GM23338 (cell line): ENCODE results near the gene OTOGL. TPM values are rescaled to one million over a fixed set of nuclear protein-coding genes. Genes with fewer than 3 reads are reported as not detected.
"Not testable (repeated sequence)": the region's sequence is repeated elsewhere in the genome, so short reads cannot be mapped to it uniquely, and the experiment has no call there.

Experiments used
- ATAC-seq: fragments of 200-7000 bp; cut with Tn5 transposase; 3 replicates; pipeline ENCODE4 v1.9.1; 2020
- DNase-seq: peaks from one replicate; pipeline ENCODE4 v3.0.0-alpha.2; 2015; ENCODE audit warnings: low spot score
- H2AFZ ChIP-seq: fragments of 200-600 bp; sonication (generic); 2 replicates; pipeline ENCODE4 v1.8.0; 2016; ENCODE audit warnings: antibody characterized with exemption, mild to moderate bottlenecking, moderate library complexity
- H3F3A ChIP-seq: fragments of 200-600 bp; sonication (generic); replicated peaks from 2 replicates; pipeline ENCODE4 v1.8.0; 2017; ENCODE audit warnings: antibody characterized with exemption, mixed run types, low read depth
- H3K27ac ChIP-seq: fragments of 200-600 bp; sonication (generic); 2 replicates; pipeline ENCODE4 v1.6.1; 2016; ENCODE audit warnings: low read depth
- H3K27me3 ChIP-seq: fragments of 200-600 bp; sonication (generic); 2 replicates; pipeline ENCODE4 v1.8.0; 2016; ENCODE audit warnings: mild to moderate bottlenecking, mixed run types, moderate library complexity; ENCODE audit not compliant: insufficient read depth
- H3K36me3 ChIP-seq: fragments of 200-600 bp; sonication (generic); 2 replicates; pipeline ENCODE4 v1.8.0; 2016; ENCODE audit warnings: mild to moderate bottlenecking; ENCODE audit not compliant: insufficient read depth
- H3K4me1 ChIP-seq: fragments of 200-600 bp; sonication (generic); 2 replicates; pipeline ENCODE4 v1.8.0; 2016; ENCODE audit warnings: mild to moderate bottlenecking, moderate library complexity; ENCODE audit not compliant: insufficient read depth
- H3K4me2 ChIP-seq: fragments of 200-600 bp; sonication (generic); 2 replicates; pipeline ENCODE4 v1.7.1; 2017; ENCODE audit warnings: mixed run types
- H3K4me3 ChIP-seq: fragments of 200-600 bp; sonication (generic); 2 replicates; pipeline ENCODE4 v1.6.1; 2016; ENCODE audit warnings: mixed run types
- H3K79me2 ChIP-seq: fragments of 200-600 bp; sonication (generic); replicated peaks from 2 replicates; pipeline ENCODE4 v1.8.0; 2017; ENCODE audit warnings: mild to moderate bottlenecking; ENCODE audit not compliant: insufficient read depth
- H3K9me2 ChIP-seq: fragments of 200-600 bp; sonication (generic); 2 replicates; pipeline ENCODE4 v1.8.0; 2017; ENCODE audit not compliant: insufficient read depth
- H4K20me1 ChIP-seq: fragments of 200-600 bp; sonication (generic); replicated peaks from 2 replicates; pipeline ENCODE4 v1.8.0; 2017; ENCODE audit warnings: mild to moderate bottlenecking; ENCODE audit not compliant: insufficient read depth
- H3K27ac Mint-ChIP-seq: 2 replicates; pipeline ENCODE4 v1.8.0; 2020; ENCODE audit warnings: inconsistent platforms, mild to moderate bottlenecking, moderate library complexity, mixed read lengths
- H3K27me3 Mint-ChIP-seq: 3 replicates; pipeline ENCODE4 v1.8.0; 2022; ENCODE audit warnings: low read depth, mild to moderate bottlenecking, moderate library complexity, mixed read lengths, inconsistent platforms; ENCODE audit not compliant: insufficient read depth, poor library complexity
- H3K36me3 Mint-ChIP-seq: 3 replicates; pipeline ENCODE4 v1.8.0; 2021; ENCODE audit warnings: low read depth, mild to moderate bottlenecking, inconsistent platforms, moderate library complexity, mixed read lengths
- H3K4me1 Mint-ChIP-seq: 3 replicates; pipeline ENCODE4 v1.8.0; 2020; ENCODE audit warnings: mild to moderate bottlenecking, inconsistent platforms, mixed read lengths
- H3K4me3 Mint-ChIP-seq: 3 replicates; pipeline ENCODE4 v1.8.0; 2021; ENCODE audit warnings: moderate library complexity, mild to moderate bottlenecking, inconsistent platforms, mixed read lengths
- H3K9me3 Mint-ChIP-seq: 3 replicates; pipeline ENCODE4 v1.8.0; 2020; ENCODE audit warnings: moderate library complexity, mild to moderate bottlenecking, inconsistent platforms, mixed read lengths
- EZH2 ChIP-seq: fragments of 200-600 bp; sonication (generic); IDR thresholded peaks from one replicate; pipeline ENCODE4 v1.8.0; 2017; ENCODE audit warnings: antibody characterized with exemption, mild to moderate bottlenecking, low read depth; ENCODE audit not compliant: unreplicated experiment
- ZNF331 ChIP-seq: fragments of 250-450 bp; sonication (Bioruptor Pico); IDR thresholded peaks from 2 replicates; pipeline ENCODE4 v1.5.0; 2020; ENCODE audit warnings: low read depth, mild to moderate bottlenecking, moderate library complexity
- ZNF462 ChIP-seq: fragments of 250-450 bp; sonication (Bioruptor Pico); IDR thresholded peaks from 2 replicates; pipeline ENCODE4 v1.5.0; 2020; ENCODE audit warnings: mild to moderate bottlenecking, moderate library complexity
- polyA plus RNA-seq: library from polyadenylated mRNA; unstranded; fragments of >200 nt; fragmentation: Nextera tagmentation; extraction: Ambion mirVana; gene quantifications from 2 replicates; pipeline ENCODE4 v1.2.1, GENCODE V29; 2016
- total RNA-seq: library from RNA; depleted of rRNA; stranded (reverse); fragments of >200 nt; shearing (Covaris generic); gene quantifications from 2 replicates; pipeline ENCODE4 v1.2.3, GENCODE V29; 2014
- TF ChIP-seq, protein P1 (sequence below), 2 experiments: fragments of 200-600 bp in 1 of 2; sonication (generic) in 1 of 2; conservative IDR thresholded peaks; 2 replicates each; pipeline versions ENCODE4 v1.5.1 to v1.6.1; 2016 to 2017; ENCODE audit warnings: antibody characterized with exemption in 2 of 2, low read depth in 2 of 2, mild to moderate bottlenecking in 2 of 2, moderate library complexity in 1 of 2

OTOGL gene
- total and polyA plus RNA-seq, 2 experiments from 2014 or later, result 0.36 to 0.66 TPM

DNA sequence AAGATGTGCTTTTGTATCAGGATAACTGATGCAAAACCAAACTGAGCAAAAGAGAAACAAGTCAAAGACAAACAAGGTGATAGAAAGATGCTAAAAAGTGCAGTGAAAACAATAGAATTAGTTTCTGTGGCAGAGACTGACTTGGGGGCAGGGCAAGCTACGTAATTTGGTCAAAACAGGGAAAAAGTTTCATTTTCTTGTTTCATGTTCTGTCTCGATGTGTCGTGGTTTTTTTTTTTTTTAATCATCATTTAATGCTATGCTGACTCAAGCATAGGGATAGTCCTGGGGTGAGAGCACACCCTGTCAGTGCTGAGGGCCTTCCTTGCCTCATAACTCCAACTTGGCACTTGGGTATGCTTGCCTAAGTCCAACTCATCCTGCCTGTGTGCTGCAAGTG is 200.6 kb downstream of the OTOGL start:
- Histone ChIP-seq H3F3A (no peaks in the 10 kb centered on the region), H3K4me3 (no peak overlapping the region), H3K79me2 (no peaks in the 10 kb centered on the region), H3K27ac (no peak overlapping the region), H3K36me3 (no peaks in the 10 kb centered on the region), H3K9me2 (0 out of 2 replicates have a peak, but pooled peaks cover 6% of the 10 kb centered on the region), H3K4me2 (no peak overlapping the region), H3K27me3 (no peaks in the 10 kb centered on the region), H3K4me1 (no peaks in the 10 kb centered on the region), H4K20me1 (no peaks in the 10 kb centered on the region), H2AFZ (no peak overlapping the region)
- no peak for DNase-seq
- Mint-ChIP-seq H3K4me1 (no peaks in the 10 kb centered on the region), H3K27ac (no peak overlapping the region), H3K4me3 (no peak overlapping the region), H3K27me3 (no peaks in the 10 kb centered on the region), H3K9me3 (no peaks in the 10 kb centered on the region), H3K36me3 (no peaks in the 10 kb centered on the region)
- TF ChIP-seq ZNF331, result no peak
- TF ChIP-seq EZH2, result no peak
- no peak for ATAC-seq

- not testable (repeated sequence) for H3K27me3 ChIP-seq, H3K4me3 ChIP-seq, H3F3A ChIP-seq, H3K27ac Mint-ChIP-seq, H2AFZ ChIP-seq, H3K36me3 Mint-ChIP-seq, H3K4me1 ChIP-seq, H3K79me2 ChIP-seq, H3K9me3 Mint-ChIP-seq, H3K36me3 ChIP-seq, DNase-seq, H3K4me1 Mint-ChIP-seq, H3K27me3 Mint-ChIP-seq, H4K20me1 ChIP-seq, H3K4me3 Mint-ChIP-seq, ATAC-seq, H3K4me2 ChIP-seq, H3K9me2 ChIP-seq, H3K27ac ChIP-seq
Measured at GRCh38 chr12:80307436-80307835, 208.1 kb downstream of the OTOGL start.

DNA sequence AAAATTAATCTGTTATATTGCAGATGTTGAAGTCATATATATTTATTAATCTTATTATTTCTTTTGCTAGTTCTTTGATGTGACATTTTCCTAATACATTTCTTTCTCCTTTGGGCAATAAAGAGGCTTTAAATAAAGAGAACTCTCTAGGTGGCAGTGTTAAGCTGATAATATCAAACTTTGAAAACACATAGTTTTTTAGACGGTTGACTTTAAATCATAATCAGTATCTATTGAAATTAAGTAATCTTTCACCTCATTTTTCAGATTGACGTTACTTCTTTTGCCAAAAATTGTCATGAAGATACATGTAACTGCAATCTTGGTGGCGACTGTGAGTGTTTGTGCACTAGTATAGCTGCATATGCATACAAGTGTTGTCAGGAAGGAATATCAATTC is 213.9 kb downstream of the OTOGL start:
- Histone ChIP-seq H2AFZ (no peak overlapping the region), H3K27me3 (no peaks in the 10 kb centered on the region), H3K4me2 (no peak overlapping the region), H4K20me1 (no peaks in the 10 kb centered on the region), H3F3A (no peaks in the 10 kb centered on the region), H3K4me1 (peaks cover 13% of the 10 kb centered on the region), H3K79me2 (no peaks in the 10 kb centered on the region), H3K27ac (no peak overlapping the region), H3K36me3 (no peaks in the 10 kb centered on the region), H3K4me3 (no peak overlapping the region), H3K9me2 (no peaks in the 10 kb centered on the region)
- peaks cover 19% of the 10 kb centered on the region for H3K4me1 Mint-ChIP-seq
- no peak for DNase-seq
- H3K36me3 Mint-ChIP-seq, result 0 out of 3 replicates have a peak, but pooled peaks cover 4% of the 10 kb centered on the region
- no peak for ATAC-seq
- TF ChIP-seq, protein P1, sequence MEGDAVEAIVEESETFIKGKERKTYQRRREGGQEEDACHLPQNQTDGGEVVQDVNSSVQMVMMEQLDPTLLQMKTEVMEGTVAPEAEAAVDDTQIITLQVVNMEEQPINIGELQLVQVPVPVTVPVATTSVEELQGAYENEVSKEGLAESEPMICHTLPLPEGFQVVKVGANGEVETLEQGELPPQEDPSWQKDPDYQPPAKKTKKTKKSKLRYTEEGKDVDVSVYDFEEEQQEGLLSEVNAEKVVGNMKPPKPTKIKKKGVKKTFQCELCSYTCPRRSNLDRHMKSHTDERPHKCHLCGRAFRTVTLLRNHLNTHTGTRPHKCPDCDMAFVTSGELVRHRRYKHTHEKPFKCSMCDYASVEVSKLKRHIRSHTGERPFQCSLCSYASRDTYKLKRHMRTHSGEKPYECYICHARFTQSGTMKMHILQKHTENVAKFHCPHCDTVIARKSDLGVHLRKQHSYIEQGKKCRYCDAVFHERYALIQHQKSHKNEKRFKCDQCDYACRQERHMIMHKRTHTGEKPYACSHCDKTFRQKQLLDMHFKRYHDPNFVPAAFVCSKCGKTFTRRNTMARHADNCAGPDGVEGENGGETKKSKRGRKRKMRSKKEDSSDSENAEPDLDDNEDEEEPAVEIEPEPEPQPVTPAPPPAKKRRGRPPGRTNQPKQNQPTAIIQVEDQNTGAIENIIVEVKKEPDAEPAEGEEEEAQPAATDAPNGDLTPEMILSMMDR (conservative IDR thresholded peaks at IDR 0.05; ENCODE audit: low read depth in 2 of 2), result peak in 1 of 2 experiments; percentile 39; a peak in 3 of 4 replicates
- TF ChIP-seq ZNF331, result no peak
- H3K9me3 Mint-ChIP-seq, result peaks cover 8% of the 10 kb centered on the region
- no peak overlapping the region for H3K27ac Mint-ChIP-seq
- peaks cover 2% of the 10 kb centered on the region for H3K27me3 Mint-ChIP-seq
- H3K4me3 Mint-ChIP-seq, result no peak overlapping the region

DNA sequence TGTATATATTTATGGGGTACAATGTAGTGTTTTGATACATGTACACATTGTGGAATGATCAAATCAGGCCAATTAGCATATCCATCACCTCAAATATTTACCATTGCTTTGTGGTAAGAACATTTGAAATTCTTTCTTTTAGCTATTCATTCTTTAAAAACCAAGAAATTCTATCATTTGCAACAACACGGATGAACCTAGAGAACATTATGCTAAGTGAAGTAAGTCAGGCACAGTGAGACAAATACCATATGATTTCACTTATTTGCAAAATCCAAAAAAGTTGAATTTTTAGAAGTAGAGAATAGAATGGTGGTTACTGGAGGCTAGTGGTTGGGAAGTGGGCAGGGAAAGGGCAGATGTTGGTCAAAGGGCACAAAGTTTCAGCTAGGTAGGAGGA is 215.4 kb downstream of the OTOGL start:
- ATAC-seq (no peak), DNase-seq (no peak)
- H3K9me3 Mint-ChIP-seq, result no peaks in the 10 kb centered on the region
- Histone ChIP-seq H3K79me2 (no peaks in the 10 kb centered on the region), H3K4me1 (peaks cover 15% of the 10 kb centered on the region), H3K27ac (no peak overlapping the region), H3K4me3 (no peak overlapping the region), H2AFZ (no peak overlapping the region), H3F3A (no peaks in the 10 kb centered on the region), H3K4me2 (no peak overlapping the region), H3K36me3 (no peaks in the 10 kb centered on the region), H4K20me1 (no peaks in the 10 kb centered on the region), H3K9me2 (no peaks in the 10 kb centered on the region), H3K27me3 (no peaks in the 10 kb centered on the region)
- H3K27ac Mint-ChIP-seq, result no peak overlapping the region
- H3K36me3 Mint-ChIP-seq, result no peaks in the 10 kb centered on the region
- H3K4me3 Mint-ChIP-seq, result no peak overlapping the region
- H3K27me3 Mint-ChIP-seq, result peaks cover 2% of the 10 kb centered on the region
- H3K4me1 Mint-ChIP-seq, result peaks cover 24% of the 10 kb centered on the region
- TF ChIP-seq ZNF462 (CRISPR knock-in tag), result no peak
